AG04450 (cell line): ENCODE measurements around the gene CX3CL1. TPM values are rescaled to one million over a fixed set of nuclear protein-coding genes. Genes with fewer than 3 reads are reported as not detected.

Experiments
- CTCF ChIA-PET: fragments of 300-600, 350-600 bp; formaldehyde crosslinking; extraction: SDS; loops from one replicate; lab custom pipeline; 2022; ENCODE audit warnings: antibody characterized with exemption, inconsistent platforms; lab: Charles Lee
- POLR2A ChIA-PET: fragments of 350-600 bp; formaldehyde crosslinking; extraction: SDS; loops from one replicate; lab custom pipeline; 2021; ENCODE audit warnings: antibody characterized with exemption, inconsistent platforms; lab: Yijun Ruan, JAX
- DNase-seq: peaks from one replicate; pipeline ENCODE4 v3.0.0-alpha.2; 2011; ENCODE audit warnings: low read depth, low spot score
- H3K27ac ChIP-seq: one replicate; pipeline ENCODE4 v1.5.1; 2012; ENCODE audit warnings: low read depth, low read length, control low read depth
- H3K27me3 ChIP-seq: one replicate; pipeline ENCODE4 v1.6.0; 2012; ENCODE audit warnings: low read length; ENCODE audit not compliant: control insufficient read depth, insufficient read depth
- H3K4me3 ChIP-seq: 2 replicates; pipeline ENCODE4 v1.5.1; 2011; ENCODE audit warnings: mild to moderate bottlenecking, low read depth, low read length, control low read depth
- H3K9me3 ChIP-seq: 2 replicates; pipeline ENCODE4 v1.5.1; 2012; ENCODE audit warnings: low read length; ENCODE audit not compliant: control insufficient read depth, insufficient read depth
- CTCF ChIP-seq: IDR thresholded peaks from 2 replicates; pipeline ENCODE4 v1.5.1; 2011; ENCODE audit warnings: low read depth, low read length, control low read depth, inconsistent platforms
- polyA plus RNA-seq: library from polyadenylated mRNA; depleted of rRNA; stranded (reverse); fragments of >200 nt; gene quantifications from 2 replicates; pipeline ENCODE4 v1.2.3, GENCODE V29; 2011; rRNA removed
- small RNA-seq: library from RNA; depleted of rRNA; stranded (forward); fragments of <200 nt; gene quantifications from one replicate; pipeline ENCODE3, GENCODE V24; 2012; ENCODE audit warnings: low read depth; ENCODE audit not compliant: insufficient read length

The CX3CL1 gene
- polyA plus RNA-seq, 1 experiment: 0.48 TPM

DNA sequence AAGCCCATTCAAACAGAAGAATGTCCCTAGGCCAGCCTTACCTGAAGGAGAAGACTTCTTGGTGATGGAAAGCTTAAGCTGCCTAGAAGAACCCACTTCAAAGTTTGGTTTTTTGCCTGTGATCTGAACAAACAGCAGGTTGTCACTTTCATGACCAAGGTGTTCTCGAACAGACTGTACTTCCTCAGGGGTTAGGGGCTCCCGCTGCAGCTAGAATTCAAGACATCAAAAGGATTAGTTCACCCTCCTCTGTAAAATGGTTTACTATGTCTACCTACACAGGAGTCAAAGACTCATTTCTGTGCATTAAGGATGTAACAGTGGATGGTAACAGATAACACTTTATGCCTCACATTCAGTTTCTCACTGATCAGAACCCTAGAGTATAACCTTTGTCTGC, 61.7 kb downstream of the CX3CL1 start:
- Histone ChIP-seq H3K27me3 (no peaks in the 10 kb centered on the region), H3K4me3 (no peak overlapping the region), H3K27ac (no peak overlapping the region), H3K9me3 (no peaks in the 10 kb centered on the region)
- no peak for DNase-seq
- TF ChIP-seq CTCF: no peak
- ChIA-PET CTCF (interaction anchor here (0.6 to 1.7 kb wide), 2 partner anchors 10 to 17 kb away, joined by 3 to 7 read pairs; no protein-coding TSS in a partner anchor), POLR2A (no interaction called here)

Small RNAs within 50 kb of the gene (small RNA-seq; reads per million reads assigned to genes)
- not detected for gene AC108081.1

Other genes starting within 250 kb of the CX3CL1 start
- 68.9 and 70.5 TPM in 2 replicates for gene PSME3IP1, start 186.5 kb upstream of the CX3CL1 start, polyA plus RNA-seq
- 54.3 and 63.8 TPM in 2 replicates for gene RSPRY1, start 186.2 kb upstream of the CX3CL1 start, polyA plus RNA-seq
- gene ARL2BP, start 127.2 kb upstream of the CX3CL1 start, polyA plus RNA-seq: 84.7 and 107 TPM in 2 replicates
- 0.06 and 0.10 TPM in 2 replicates for gene PLLP, start 87.8 kb upstream of the CX3CL1 start, polyA plus RNA-seq
- gene CCL22, start 13.7 kb upstream of the CX3CL1 start, polyA plus RNA-seq: not detected in 2 replicates
- not detected in 2 replicates for gene CCL17, start 32.3 kb downstream of the CX3CL1 start, polyA plus RNA-seq
- 48.6 and 49.7 TPM in 2 replicates for gene CIAPIN1, start 74.9 kb downstream of the CX3CL1 start, polyA plus RNA-seq
- 59.0 and 60.3 TPM in 2 replicates for gene COQ9, start 75.0 kb downstream of the CX3CL1 start, polyA plus RNA-seq
- gene POLR2C, start 90.2 kb downstream of the CX3CL1 start, polyA plus RNA-seq: 143 and 149 TPM in 2 replicates
- 12.5 and 15.9 TPM in 2 replicates for gene DOK4, start 114.0 kb downstream of the CX3CL1 start, polyA plus RNA-seq
- 7.1 and 8.3 TPM in 2 replicates for gene CCDC102A, start 164.1 kb downstream of the CX3CL1 start, polyA plus RNA-seq
- gene ADGRG5, start 170.2 kb downstream of the CX3CL1 start, polyA plus RNA-seq: not detected in 2 replicates